Measurements from ENCODE around the gene OMD.

Gene OMD, protein sequence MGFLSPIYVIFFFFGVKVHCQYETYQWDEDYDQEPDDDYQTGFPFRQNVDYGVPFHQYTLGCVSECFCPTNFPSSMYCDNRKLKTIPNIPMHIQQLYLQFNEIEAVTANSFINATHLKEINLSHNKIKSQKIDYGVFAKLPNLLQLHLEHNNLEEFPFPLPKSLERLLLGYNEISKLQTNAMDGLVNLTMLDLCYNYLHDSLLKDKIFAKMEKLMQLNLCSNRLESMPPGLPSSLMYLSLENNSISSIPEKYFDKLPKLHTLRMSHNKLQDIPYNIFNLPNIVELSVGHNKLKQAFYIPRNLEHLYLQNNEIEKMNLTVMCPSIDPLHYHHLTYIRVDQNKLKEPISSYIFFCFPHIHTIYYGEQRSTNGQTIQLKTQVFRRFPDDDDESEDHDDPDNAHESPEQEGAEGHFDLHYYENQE

DNA sequence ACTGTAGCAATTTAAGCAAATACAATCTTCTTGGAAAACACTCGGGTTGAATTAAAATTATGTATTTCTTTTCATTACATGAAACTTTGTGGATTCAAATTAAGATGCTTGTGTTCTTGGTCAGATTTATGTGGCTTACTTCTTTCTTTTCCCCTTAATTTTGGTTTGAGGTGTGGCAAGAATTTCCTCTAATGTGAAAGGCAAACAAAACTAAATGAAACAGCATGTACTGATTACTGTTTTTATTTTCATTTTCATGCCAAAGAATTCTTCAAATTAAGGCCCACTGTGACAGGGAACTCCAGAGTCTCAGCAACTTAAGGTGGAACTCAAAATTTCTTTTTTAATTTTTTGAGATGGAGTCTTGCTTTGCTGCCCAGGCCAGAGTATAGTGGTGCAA is at the start of gene OMD:
TSS of gene OMD (minus strand) at position 132 of the 400 bp plus-strand sequence. CDS start 6,913 bp downstream, outside the sequence.
- Mint-ChIP-seq H3K4me3 (no peak within 1 kb of the TSS), H3K36me3 (peaks cover 1% of the 10 kb centered on the region), H3K27ac (no peak within 1 kb of the TSS), H3K4me1 (no peaks in the 10 kb centered on the region), H3K27me3 (no peaks in the 10 kb centered on the region), H3K9me3 (no peaks in the 10 kb centered on the region)

DNA sequence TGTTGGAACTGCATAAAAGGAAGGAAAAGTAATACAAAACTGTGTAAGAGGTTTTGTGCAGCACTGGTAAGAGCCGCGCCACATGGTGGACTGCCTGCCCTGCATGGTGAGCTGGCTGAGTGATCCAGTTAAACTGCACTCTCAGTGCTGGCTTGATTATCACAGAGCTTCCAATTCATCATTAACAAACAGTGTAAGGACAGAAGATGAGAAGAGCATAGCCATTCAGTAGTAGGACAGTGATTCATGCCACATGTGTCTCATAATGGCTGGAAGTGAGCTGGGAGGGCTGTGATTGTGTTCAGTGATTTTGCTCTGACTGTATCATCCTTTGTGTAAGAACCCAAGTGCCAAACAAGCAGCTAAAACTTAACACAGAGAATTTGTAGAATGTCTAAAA is 43.9 kb upstream of the OMD start:
- H3K9me3 Mint-ChIP-seq = no peaks in the 10 kb centered on the region
- H3K4me1 Mint-ChIP-seq = no peaks in the 10 kb centered on the region

DNA sequence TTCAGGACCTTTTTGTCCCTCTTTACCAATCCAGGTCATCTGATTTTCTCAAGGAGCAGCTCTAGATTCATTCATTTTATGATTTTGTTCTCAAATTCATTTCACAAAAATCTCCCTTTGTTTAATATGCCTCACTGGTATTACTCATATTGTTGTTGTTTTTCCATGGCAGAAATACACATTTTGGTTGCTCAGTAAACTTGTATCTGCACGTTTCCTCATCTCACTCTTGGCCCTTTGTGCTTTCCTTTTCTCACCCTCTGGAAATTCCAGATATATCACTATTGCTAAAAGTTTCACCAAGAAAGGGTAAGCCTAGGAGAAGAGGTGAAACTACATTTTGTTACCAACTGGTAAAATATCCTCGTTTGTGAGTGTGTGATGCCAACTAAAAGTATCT is 43.2 kb upstream of the OMD start:
- Mint-ChIP-seq H3K36me3 (no peaks in the 10 kb centered on the region), H3K27me3 (no peaks in the 10 kb centered on the region), H3K27ac (no peak overlapping the region), H3K9me3 (no peaks in the 10 kb centered on the region), H3K4me3 (no peak overlapping the region), H3K4me1 (no peaks in the 10 kb centered on the region)

More for the DNA sequence above, 43.9 kb upstream of the OMD start:
- peaks cover 2% of the 10 kb centered on the region for H3K36me3 Mint-ChIP-seq
- H3K27me3 Mint-ChIP-seq = no peaks in the 10 kb centered on the region
- H3K27ac Mint-ChIP-seq = no peak overlapping the region
- no peak overlapping the region for H3K4me3 Mint-ChIP-seq

DNA sequence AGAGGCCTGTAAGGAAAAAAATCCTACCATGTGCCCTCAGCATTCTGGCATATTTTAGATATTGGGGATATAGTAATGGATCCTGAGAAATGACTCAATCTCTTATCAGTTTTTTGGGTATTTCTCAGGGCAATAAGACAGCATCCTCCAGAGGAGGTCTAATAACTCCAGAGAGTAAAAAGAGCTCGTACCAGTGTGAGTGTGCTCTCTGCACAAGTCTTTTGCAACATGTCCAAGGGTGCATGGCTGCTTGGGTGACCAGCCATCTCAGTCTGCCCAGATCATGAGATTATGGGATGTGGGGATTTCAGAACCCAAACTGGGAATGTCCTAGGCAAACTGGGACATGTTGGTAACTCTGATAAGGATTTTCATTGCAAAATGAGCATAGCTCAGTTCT is 42.8 kb upstream of the OMD start:
- Mint-ChIP-seq H3K27me3 (no peaks in the 10 kb centered on the region), H3K9me3 (no peaks in the 10 kb centered on the region), H3K36me3 (no peaks in the 10 kb centered on the region), H3K4me3 (no peak overlapping the region), H3K4me1 (no peaks in the 10 kb centered on the region), H3K27ac (no peak overlapping the region)

DNA sequence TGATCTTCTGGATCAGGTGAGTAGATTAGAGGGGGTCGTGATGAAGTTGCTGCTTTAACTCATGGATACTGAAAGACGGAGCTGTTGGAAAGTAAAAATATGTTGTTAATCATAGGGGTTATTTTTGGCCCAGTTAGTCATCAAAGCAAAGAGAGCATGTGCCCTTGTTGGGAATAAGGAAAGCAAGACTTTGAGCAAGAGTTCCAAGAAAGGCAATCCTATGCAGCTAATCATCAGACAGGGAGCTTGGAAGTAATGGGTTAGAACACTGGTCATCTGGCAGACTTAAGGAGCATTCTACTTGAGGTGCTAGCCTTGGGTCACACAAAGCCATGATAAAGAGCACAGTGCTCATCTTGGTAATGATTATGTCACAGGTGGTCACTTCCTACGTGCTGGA is 39.7 kb upstream of the OMD start:
- Mint-ChIP-seq H3K27me3 (no peaks in the 10 kb centered on the region), H3K4me3 (no peak overlapping the region), H3K27ac (no peak overlapping the region), H3K9me3 (no peaks in the 10 kb centered on the region), H3K36me3 (no peaks in the 10 kb centered on the region), H3K4me1 (no peaks in the 10 kb centered on the region)

DNA sequence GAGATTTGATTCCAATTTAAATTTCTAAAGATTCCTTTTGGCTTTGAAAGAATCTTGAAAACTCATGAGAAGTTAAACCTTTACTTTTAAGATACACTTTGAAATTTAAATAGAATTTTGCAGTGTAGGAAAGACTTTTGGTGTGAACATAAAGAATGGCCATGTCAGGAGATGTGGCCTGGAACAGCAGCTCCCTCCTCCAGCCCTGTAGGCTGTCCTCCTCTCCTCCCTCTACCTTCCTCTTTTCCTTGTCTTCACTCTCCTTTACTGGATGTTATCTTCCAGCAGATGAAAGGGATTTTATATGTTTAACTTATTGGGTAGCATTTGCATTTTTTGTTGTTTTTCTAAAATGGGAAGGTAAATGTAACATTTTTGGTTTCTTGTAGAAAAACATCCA is 39.1 kb upstream of the OMD start:
- H3K9me3 Mint-ChIP-seq = no peaks in the 10 kb centered on the region
- no peaks in the 10 kb centered on the region for H3K4me1 Mint-ChIP-seq
- H3K4me3 Mint-ChIP-seq = no peak overlapping the region
- no peak overlapping the region for H3K27ac Mint-ChIP-seq
- no peaks in the 10 kb centered on the region for H3K27me3 Mint-ChIP-seq
- H3K36me3 Mint-ChIP-seq = no peaks in the 10 kb centered on the region

DNA sequence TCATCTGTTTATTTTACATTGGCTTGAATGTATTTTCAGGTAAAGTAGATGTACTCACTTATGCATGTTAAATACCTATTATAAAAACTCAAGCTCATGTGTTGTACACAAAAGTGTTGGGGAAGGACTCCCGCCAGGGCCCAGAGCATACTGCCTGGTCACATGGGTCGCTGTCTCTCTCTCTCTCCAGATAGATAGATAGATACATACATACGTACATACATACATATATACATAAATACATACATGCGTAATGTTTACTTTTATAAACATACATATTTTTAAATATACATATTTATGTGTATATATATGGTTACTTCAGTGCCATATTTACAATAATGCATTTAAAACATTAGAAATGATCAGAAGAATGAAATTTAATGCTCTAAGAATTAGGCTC is 33.3 kb upstream of the OMD start:
- H3K27me3 Mint-ChIP-seq = no peaks in the 10 kb centered on the region
- no peak overlapping the region for H3K27ac Mint-ChIP-seq
- no peak overlapping the region for H3K4me3 Mint-ChIP-seq
- no peaks in the 10 kb centered on the region for H3K9me3 Mint-ChIP-seq
- H3K4me1 Mint-ChIP-seq = no peaks in the 10 kb centered on the region
- H3K36me3 Mint-ChIP-seq = peaks cover 3% of the 10 kb centered on the region

DNA sequence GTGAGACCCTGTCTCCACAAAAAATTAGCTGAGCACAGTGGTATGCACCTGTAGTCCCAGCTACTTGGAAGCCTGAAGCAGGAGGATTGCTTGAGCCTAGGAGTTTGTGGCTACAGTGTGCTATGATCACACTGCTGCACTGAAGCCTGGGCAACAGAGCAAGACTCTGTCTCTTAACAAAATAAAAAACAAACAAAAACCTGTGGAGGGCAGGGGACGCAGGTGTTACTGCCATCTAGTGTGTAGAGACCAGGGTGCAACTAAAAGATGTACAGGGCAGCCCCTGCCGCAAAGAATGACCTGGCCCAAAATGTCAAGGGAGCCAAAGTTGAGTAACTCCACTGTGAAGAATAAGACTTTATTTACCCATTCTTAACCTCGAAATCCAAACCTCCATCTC is 30.9 kb upstream of the OMD start:
- H3K9me3 Mint-ChIP-seq = no peaks in the 10 kb centered on the region
- H3K27ac Mint-ChIP-seq = no peak overlapping the region
- peaks cover 3% of the 10 kb centered on the region for H3K36me3 Mint-ChIP-seq
- no peaks in the 10 kb centered on the region for H3K4me1 Mint-ChIP-seq
- H3K27me3 Mint-ChIP-seq = no peaks in the 10 kb centered on the region
- no peak overlapping the region for H3K4me3 Mint-ChIP-seq

DNA sequence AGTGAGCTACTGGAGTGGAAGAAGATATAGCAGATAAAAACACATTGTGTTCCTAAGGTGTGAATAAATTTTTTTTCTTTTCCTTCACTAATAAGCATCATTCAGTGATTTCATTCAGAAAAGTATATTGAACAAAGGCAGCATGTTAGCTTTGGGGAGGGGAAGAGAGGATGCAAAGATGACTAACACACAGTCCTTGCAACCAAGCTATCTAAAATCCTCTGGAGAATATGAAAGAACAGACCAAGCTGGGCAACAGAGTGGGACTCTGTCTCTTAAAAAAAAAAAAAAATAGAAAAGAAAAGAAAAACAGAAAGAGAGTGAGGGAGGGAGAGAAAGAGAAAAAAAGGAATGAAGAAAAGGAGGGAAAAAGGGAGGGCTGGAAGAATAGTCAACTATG is 22.3 kb upstream of the OMD start:
- Mint-ChIP-seq H3K4me1 (no peaks in the 10 kb centered on the region), H3K36me3 (no peaks in the 10 kb centered on the region), H3K27me3 (no peaks in the 10 kb centered on the region), H3K27ac (no peak overlapping the region), H3K9me3 (no peaks in the 10 kb centered on the region), H3K4me3 (no peak overlapping the region)

DNA sequence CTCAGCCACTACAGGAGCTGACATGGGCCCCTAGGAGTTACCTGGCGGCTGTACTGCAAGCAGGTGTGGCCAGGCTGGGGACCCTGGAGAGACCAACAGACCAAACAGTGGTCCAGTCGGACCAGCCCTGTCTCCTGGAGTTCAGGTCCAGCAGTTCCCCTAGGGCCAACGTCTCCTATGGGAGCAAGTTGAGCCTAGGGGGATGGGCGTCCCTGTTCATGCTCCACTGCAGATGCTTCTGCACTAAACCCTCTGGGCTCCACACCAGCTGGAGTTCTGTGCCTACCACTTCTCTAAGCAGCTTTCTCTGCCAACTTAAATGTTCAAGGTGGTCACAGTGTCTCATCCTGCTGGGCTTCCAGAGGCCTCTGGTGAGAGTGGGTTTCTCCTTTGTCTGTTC is 20.6 kb upstream of the OMD start:
- Mint-ChIP-seq H3K4me3 (no peak overlapping the region), H3K4me1 (no peaks in the 10 kb centered on the region), H3K9me3 (no peaks in the 10 kb centered on the region), H3K27me3 (no peaks in the 10 kb centered on the region), H3K36me3 (no peaks in the 10 kb centered on the region), H3K27ac (no peak overlapping the region)

DNA sequence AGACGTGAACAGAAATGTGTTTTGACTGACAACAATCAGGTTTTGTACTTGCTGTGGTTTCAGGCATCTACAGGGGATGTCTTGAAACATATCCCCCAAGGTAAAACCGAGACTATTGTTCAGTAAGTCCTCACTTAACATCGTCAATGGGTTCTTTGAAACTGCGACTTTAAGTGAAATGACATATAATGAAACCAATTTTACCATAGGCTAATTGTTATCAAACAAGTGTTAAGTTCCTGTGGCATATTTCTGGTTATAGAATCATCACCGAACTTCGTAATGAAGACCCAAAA is 16.4 kb upstream of the OMD start:
- H3K27ac Mint-ChIP-seq = no peak overlapping the region
- no peaks in the 10 kb centered on the region for H3K36me3 Mint-ChIP-seq
- no peak overlapping the region for H3K4me3 Mint-ChIP-seq

DNA sequence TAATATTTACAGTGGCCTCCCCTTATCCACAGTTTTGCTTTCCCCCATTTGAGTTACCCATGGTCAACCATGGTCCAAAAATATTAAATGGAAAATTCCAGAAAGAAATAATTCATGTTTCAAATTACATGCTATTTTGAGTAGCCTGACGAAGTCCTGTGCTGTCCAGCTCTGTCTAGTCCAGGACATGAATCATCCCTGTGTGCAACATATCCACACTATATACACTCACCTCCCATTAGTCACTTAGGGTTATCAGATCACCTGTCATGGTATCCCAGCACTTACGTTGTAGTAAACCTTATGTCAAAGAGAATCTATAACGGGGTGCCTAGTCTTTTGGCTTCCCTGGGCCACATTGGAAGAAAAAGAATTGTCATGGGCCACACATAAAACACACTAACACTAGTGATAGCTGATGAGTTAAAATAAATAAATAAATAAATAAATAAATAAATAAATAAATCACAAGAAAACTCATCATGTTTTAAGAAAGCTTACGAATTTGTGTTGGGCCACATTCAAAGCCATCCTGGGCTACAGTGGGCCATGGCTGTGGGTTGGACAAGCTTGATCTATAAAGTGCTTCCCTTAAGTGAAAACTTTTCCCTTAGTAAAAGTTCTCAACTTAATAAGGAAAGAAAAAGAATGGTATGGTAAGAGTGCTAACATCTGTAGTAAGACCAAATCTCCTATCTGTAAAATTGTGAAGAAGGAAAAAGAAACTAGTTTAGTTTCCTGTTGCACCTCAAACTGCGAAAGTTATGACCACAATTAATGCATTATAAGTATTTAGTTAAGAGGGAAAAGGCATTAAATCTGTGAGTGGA is 15.9 kb upstream of the OMD start:
- Mint-ChIP-seq H3K27me3 (no peaks in the 10 kb centered on the region), H3K9me3 (no peaks in the 10 kb centered on the region), H3K36me3 (no peaks in the 10 kb centered on the region), H3K4me3 (no peak overlapping the region), H3K27ac (no peak overlapping the region), H3K4me1 (no peaks in the 10 kb centered on the region)

More for the DNA sequence above, 16.4 kb upstream of the OMD start:
- Mint-ChIP-seq H3K9me3 (no peaks in the 10 kb centered on the region), H3K4me1 (no peaks in the 10 kb centered on the region), H3K27me3 (no peaks in the 10 kb centered on the region)

DNA sequence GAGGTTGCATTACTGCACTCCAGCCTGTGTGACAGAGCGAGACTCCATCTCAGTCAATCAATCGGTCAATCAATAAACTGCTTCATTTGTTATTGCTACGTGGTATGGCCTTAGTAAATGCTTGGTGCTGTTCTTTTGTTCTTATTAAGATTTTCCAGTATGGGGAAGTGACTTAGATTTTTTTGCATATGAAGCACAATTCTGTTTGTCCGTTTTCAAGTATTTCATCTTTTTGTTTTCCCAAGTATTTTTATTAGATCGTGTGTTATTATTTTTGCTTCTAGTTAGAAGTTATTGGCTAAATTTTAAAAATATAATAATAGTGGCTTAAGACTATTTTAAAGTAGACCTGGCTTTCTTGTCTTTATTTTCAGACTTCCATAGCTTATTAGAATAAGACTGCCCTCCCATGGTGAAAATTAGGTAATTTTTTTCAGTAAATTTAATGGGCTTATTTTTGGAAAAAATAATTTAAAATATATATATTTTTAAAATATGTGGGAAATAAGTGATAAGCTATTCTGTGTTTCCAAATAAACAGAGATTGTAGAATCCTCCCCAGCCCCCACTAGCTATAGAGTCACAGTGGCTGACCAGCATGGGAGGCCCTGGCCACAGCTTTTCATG is 14.7 kb upstream of the OMD start:
- Mint-ChIP-seq H3K4me1 (no peaks in the 10 kb centered on the region), H3K36me3 (no peaks in the 10 kb centered on the region), H3K9me3 (no peaks in the 10 kb centered on the region), H3K4me3 (no peak overlapping the region), H3K27me3 (no peaks in the 10 kb centered on the region), H3K27ac (no peak overlapping the region)

DNA sequence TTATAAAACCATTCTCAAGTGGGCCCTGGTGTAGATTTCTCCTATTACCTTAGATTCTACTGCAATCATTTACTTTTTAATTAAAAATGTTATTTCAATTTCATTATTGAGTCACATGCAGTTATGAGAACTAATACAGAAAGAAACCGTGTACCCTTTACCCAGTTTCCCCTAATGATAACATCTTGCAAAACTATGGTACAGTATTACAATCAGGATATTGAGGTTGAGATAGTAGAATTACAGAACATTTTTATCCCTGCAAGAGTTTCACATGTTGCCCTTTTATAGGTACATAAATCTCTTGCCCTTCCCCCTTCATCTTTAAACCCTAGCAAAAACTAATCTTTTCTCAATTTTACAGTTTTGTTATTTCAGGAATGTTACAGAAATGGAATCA is 11.0 kb upstream of the OMD start:
- H3K36me3 Mint-ChIP-seq = peaks cover 2% of the 10 kb centered on the region
- no peaks in the 10 kb centered on the region for H3K4me1 Mint-ChIP-seq
- H3K4me3 Mint-ChIP-seq = no peak overlapping the region
- no peaks in the 10 kb centered on the region for H3K9me3 Mint-ChIP-seq
- no peak overlapping the region for H3K27ac Mint-ChIP-seq
- H3K27me3 Mint-ChIP-seq = no peaks in the 10 kb centered on the region

DNA sequence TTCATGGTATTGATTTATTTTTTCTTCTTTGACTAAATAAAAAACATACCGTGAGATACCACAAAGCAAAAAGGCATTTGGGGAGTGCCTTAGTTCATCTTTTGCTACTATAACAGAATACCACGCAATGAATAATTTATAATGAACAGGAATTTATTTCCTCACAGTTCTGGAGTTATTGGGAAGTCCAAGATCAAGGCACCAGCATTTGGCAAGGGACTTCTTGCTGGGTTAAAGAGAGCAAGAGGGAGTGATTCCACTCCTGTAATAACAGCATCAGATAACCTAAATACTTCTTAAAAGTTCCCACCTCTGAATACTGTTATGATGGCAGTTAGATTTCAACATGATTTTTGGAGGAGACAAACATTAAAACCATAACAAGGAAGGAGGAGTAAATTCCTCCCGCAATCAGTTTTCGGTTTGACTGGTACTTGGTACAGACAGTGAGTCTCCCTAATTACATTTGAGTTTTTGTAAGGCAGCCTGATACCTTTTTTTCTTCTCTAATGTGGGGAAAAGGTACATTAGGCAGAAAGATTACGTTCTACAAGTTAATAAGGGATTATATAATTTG is 8.8 kb upstream of the OMD start:
- Mint-ChIP-seq H3K4me1 (no peaks in the 10 kb centered on the region), H3K9me3 (no peaks in the 10 kb centered on the region)

DNA sequence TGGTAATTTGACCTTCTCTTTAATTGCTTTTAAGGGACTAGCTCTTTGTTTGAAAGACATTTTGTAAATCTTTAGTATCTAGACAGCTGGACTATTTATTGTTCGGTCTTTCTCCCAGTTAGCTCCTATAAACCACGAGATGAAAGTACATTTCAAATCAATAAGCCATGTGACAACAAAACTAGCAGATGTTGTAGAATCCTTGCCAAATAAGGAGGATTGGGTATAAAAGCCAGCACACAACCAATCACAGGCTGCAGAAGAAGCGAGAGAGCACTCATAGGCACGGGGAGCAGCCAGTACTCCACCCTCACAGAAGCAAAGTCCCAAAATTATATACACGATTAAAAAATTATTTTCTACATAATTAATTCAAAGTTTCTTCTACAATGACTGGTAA is 8.1 kb upstream of the OMD start:
- Mint-ChIP-seq H3K27ac (no peak overlapping the region), H3K36me3 (peaks cover 4% of the 10 kb centered on the region), H3K27me3 (no peaks in the 10 kb centered on the region), H3K9me3 (no peaks in the 10 kb centered on the region), H3K4me1 (no peaks in the 10 kb centered on the region), H3K4me3 (no peak overlapping the region)

More for the DNA sequence above, 8.8 kb upstream of the OMD start:
- Mint-ChIP-seq H3K36me3 (peaks cover 4% of the 10 kb centered on the region), H3K4me3 (no peak overlapping the region), H3K27me3 (no peaks in the 10 kb centered on the region), H3K27ac (no peak overlapping the region)
